Tibial nerve (tissue), 3 donors: ENCODE measurements around the gene PRDM7.

ENCODE experiments used
- POLR2A ChIP-seq, 2 donors: fragments of 450-650 bp; IDR thresholded peaks; one replicate each; pipeline ENCODE4 v1.6.1; 2017; ENCODE audit warnings: antibody characterized with exemption in 2 of 2, mild to moderate bottlenecking in 2 of 2, moderate library complexity in 2 of 2
- TF ChIP-seq, protein P1 (sequence below), 5 experiments: fragments of 200-600 bp in 3 of 5; fragments of 450-650 bp in 2 of 5; sonication (generic) in 3 of 5; IDR thresholded peaks; one replicate each; pipeline ENCODE4 v1.5.1; 2016 to 2019; ENCODE audit warnings: antibody characterized with exemption in 5 of 5, mild to moderate bottlenecking in 3 of 5, moderate library complexity in 2 of 5

DNA sequence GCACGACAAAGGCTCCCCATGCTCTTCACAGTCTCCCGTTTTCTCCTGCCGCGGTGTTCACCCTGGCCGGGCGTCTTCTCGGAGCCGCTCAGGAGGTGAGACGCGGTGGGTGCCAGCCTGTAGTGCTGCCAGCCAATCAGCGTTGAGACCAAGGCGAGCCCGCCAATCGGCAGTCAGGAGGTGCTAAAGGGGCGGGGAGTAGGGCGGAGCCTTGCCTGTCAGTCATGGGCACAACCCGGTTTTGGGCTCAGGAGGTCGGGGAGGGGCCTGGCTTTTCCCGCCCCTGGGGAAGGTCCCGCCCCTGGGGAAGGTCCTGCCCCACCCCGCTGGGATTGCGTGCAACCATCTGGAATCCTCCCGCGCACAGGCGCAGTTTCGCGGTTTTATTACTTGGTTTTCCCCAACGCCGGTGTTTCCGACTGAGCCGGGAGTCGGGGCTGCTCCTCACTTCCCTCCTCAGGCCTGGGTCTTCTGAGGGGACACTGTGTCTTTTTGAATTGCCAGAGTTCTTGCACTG is at the start of gene PRDM7:
- no peak for TF ChIP-seq POLR2A (IDR thresholded peaks at IDR 0.05)
- TF ChIP-seq, protein P1, sequence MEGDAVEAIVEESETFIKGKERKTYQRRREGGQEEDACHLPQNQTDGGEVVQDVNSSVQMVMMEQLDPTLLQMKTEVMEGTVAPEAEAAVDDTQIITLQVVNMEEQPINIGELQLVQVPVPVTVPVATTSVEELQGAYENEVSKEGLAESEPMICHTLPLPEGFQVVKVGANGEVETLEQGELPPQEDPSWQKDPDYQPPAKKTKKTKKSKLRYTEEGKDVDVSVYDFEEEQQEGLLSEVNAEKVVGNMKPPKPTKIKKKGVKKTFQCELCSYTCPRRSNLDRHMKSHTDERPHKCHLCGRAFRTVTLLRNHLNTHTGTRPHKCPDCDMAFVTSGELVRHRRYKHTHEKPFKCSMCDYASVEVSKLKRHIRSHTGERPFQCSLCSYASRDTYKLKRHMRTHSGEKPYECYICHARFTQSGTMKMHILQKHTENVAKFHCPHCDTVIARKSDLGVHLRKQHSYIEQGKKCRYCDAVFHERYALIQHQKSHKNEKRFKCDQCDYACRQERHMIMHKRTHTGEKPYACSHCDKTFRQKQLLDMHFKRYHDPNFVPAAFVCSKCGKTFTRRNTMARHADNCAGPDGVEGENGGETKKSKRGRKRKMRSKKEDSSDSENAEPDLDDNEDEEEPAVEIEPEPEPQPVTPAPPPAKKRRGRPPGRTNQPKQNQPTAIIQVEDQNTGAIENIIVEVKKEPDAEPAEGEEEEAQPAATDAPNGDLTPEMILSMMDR (IDR thresholded peaks at IDR 0.05): no peak
